Measurements from ENCODE around the gene CHSY1. TPM values are rescaled to one million over a fixed set of nuclear protein-coding genes. Genes with fewer than 3 reads are reported as not detected.

Gene CHSY1
- total RNA-seq, 1 donor from 2014 or later: 27.6 TPM

DNA sequence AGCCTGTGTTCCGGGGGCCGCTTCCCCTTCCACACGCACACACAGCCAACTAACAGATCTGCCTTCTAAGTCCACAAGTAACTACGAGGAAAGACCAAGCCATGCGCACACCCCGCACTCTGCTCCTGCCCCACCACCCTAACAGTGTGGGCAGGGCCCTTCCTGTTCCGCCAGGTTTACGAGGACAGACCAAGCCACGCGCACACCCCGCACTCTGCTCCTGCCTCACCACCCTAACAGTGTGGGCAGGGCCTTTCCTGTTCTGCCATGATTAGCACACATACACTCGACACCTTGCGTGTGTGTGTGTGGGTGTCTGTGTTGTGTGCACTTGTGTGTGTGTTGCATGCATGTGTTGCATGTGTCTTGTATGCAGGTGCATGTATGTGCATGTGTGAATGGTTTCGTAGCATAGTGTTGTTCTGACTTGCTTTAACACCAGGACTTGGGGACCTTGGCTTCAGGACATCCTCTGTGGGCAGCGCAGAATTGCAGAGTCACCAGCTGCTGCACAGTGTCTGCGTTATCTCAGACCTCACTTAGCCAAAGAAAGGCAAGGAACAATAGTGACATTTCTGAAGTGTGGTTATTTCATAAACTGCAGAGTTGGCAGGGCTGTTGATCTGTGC is 114.4 kb downstream of the CHSY1 start:
- H3K4me1 Mint-ChIP-seq (ENCODE audit: unreplicated experiment): no peaks in the 10 kb centered on the region
- TF ChIP-seq, protein P1, sequence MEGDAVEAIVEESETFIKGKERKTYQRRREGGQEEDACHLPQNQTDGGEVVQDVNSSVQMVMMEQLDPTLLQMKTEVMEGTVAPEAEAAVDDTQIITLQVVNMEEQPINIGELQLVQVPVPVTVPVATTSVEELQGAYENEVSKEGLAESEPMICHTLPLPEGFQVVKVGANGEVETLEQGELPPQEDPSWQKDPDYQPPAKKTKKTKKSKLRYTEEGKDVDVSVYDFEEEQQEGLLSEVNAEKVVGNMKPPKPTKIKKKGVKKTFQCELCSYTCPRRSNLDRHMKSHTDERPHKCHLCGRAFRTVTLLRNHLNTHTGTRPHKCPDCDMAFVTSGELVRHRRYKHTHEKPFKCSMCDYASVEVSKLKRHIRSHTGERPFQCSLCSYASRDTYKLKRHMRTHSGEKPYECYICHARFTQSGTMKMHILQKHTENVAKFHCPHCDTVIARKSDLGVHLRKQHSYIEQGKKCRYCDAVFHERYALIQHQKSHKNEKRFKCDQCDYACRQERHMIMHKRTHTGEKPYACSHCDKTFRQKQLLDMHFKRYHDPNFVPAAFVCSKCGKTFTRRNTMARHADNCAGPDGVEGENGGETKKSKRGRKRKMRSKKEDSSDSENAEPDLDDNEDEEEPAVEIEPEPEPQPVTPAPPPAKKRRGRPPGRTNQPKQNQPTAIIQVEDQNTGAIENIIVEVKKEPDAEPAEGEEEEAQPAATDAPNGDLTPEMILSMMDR (IDR thresholded peaks at IDR 0.05; ENCODE audit: unreplicated experiment): no peak
- H3K27me3 Mint-ChIP-seq (ENCODE audit: unreplicated experiment): peaks cover 16% of the 10 kb centered on the region
- H3K36me3 Mint-ChIP-seq (ENCODE audit: low read depth, unreplicated experiment): peaks cover 6% of the 10 kb centered on the region
- no peak overlapping the region for H3K27ac Mint-ChIP-seq (ENCODE audit: unreplicated experiment)
- no peak for DNase-seq (ENCODE audit: low spot score)
- no peaks in the 10 kb centered on the region for H3K9me3 Mint-ChIP-seq (ENCODE audit: unreplicated experiment)
- no peak overlapping the region for H3K4me3 Mint-ChIP-seq (ENCODE audit: unreplicated experiment)

DNA sequence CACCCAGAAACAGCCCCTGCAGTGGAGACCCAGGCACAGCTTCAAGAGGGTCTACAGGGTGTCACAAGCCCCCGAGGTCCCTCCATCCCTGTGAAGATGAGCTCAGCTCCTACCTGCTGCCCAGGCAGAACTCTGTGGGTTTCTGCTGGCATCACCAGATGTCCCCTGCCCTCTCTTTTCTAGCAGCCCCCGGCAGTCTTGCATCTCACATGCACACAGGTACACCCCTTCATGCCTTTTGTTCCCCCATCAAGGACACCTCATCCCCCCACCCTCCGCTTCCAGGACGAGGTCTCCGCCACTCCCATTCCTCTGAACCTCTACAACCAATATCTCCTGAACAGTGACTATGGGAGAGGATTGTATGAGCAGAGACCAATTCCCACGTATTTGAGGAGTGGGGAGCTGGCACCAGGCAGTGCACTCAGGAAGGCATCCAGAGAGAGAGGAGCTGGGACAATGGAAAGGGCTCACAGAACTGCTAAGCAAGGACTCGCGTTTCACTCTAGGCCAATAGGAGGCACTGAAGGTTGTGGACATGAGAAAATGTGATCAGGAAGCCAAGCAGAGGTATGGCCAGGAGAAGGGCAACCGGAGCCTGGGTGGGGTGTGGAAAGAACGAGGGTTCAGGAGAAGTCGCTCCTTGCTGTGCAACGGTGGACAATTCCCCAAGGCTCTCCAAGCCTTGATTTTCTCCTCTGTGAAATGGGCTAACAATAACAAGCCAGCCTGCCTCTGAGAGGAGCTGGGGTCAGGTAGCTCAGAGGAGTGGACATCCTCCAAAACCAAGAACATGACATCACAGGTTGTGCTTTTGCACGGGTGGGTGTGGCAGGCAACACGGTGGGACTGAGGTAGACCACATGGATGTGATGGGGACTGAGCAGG is 115.2 kb downstream of the CHSY1 start:
- TF ChIP-seq, protein P1 (IDR thresholded peaks at IDR 0.05; ENCODE audit: unreplicated experiment): no peak
- DNase-seq (ENCODE audit: low spot score): no peak
- H3K9me3 Mint-ChIP-seq (ENCODE audit: unreplicated experiment): no peaks in the 10 kb centered on the region
- no peaks in the 10 kb centered on the region for H3K4me1 Mint-ChIP-seq (ENCODE audit: unreplicated experiment)
- peaks cover 3% of the 10 kb centered on the region for H3K36me3 Mint-ChIP-seq (ENCODE audit: low read depth, unreplicated experiment)
- no peak overlapping the region for H3K27ac Mint-ChIP-seq (ENCODE audit: unreplicated experiment)
- no peak overlapping the region for H3K4me3 Mint-ChIP-seq (ENCODE audit: unreplicated experiment)
- peaks cover 14% of the 10 kb centered on the region for H3K27me3 Mint-ChIP-seq (ENCODE audit: unreplicated experiment)

DNA sequence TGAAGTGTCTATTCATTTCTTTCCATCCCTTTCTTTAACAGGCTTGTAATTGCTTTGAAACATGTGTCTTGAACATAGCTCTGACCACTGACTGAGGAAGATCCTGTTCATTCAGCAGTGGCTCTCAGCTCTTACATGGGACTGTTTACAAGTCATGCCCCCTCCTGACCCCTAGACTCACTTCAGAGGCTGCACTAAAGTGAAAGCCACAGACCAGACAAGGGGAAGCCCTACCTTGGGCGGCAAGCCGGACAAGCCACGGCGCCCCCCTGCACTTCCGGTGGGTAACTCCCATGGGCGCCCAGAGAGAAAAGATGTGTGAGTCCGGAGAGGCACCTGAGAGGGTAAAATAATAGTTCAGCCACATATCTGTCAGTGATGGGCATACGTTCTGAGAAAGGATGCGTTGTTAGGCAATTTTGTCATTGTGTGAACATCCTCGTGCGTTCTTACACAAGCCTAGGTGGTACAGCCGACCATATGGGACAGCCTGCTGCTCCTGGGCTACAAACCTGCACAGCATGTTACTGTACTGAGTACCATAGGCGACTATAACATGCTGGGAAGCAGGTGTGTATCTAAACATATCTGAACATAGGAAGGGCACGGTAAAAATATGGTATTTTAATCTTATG is 116.2 kb downstream of the CHSY1 start:
- peaks cover 3% of the 10 kb centered on the region for H3K36me3 Mint-ChIP-seq (ENCODE audit: low read depth, unreplicated experiment)
- H3K4me3 Mint-ChIP-seq (ENCODE audit: unreplicated experiment): no peak overlapping the region

DNA sequence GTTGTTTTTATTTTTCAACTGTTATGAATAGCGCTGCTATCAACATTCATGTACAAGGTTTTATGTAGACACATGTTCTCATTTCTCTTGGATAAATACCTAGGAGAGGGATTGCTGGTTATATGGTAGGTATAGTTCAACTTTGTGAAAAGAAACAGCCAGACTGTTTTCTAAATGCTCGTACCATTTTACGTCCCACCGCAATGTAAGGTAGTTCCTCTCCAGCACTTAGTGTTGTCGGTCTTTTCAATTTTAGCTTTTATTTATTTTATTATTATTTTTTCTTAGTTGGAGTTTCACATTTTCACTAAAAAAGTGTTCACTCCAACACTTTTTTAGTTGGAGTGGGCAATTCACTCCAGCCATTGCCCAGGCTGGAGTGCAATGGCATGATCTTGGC is 117.1 kb downstream of the CHSY1 start:
- no peak overlapping the region for H3K4me3 Mint-ChIP-seq (ENCODE audit: unreplicated experiment)
- no peaks in the 10 kb centered on the region for H3K9me3 Mint-ChIP-seq (ENCODE audit: unreplicated experiment)
- DNase-seq (ENCODE audit: low spot score): no peak
- peaks cover 14% of the 10 kb centered on the region for H3K27me3 Mint-ChIP-seq (ENCODE audit: unreplicated experiment)
- no peaks in the 10 kb centered on the region for H3K4me1 Mint-ChIP-seq (ENCODE audit: unreplicated experiment)
- TF ChIP-seq, protein P1 (IDR thresholded peaks at IDR 0.05; ENCODE audit: unreplicated experiment): no peak
- peaks cover 3% of the 10 kb centered on the region for H3K36me3 Mint-ChIP-seq (ENCODE audit: low read depth, unreplicated experiment)
- H3K27ac Mint-ChIP-seq (ENCODE audit: unreplicated experiment): no peak overlapping the region

More for the DNA sequence above, 116.2 kb downstream of the CHSY1 start:
- TF ChIP-seq, protein P1 (IDR thresholded peaks at IDR 0.05; ENCODE audit: unreplicated experiment): no peak
- no peaks in the 10 kb centered on the region for H3K9me3 Mint-ChIP-seq (ENCODE audit: unreplicated experiment)
- H3K27ac Mint-ChIP-seq (ENCODE audit: unreplicated experiment): no peak overlapping the region
- H3K4me1 Mint-ChIP-seq (ENCODE audit: unreplicated experiment): no peaks in the 10 kb centered on the region
- DNase-seq (ENCODE audit: low spot score): no peak
- peaks cover 14% of the 10 kb centered on the region for H3K27me3 Mint-ChIP-seq (ENCODE audit: unreplicated experiment)
